Thymus (tissue), 11 donors: ENCODE data around the gene P2RY11. TPM values are rescaled to one million over a fixed set of nuclear protein-coding genes. Genes with fewer than 3 reads are reported as not detected.

Source experiments
- DNase-seq, 9 donors: peaks; one replicate each; pipeline ENCODE4 v3.0.0-alpha.2; 2013; ENCODE audit warnings: low spot score in 9 of 9, low read depth in 6 of 9, missing footprints in 1 of 9
- H3K27ac ChIP-seq, 2 donors: one replicate each; pipeline ENCODE4 v1.5.1; 2013; ENCODE audit warnings: control low read depth in 1 of 2, low read depth in 1 of 2, low read length in 1 of 2, mild to moderate bottlenecking in 1 of 2, moderate library complexity in 1 of 2
- H3K27me3 ChIP-seq, 2 donors: one replicate each; pipeline ENCODE4 v1.5.1; 2013; ENCODE audit warnings: low read length in 1 of 2; ENCODE audit not compliant: control insufficient read depth in 2 of 2, insufficient read depth in 1 of 2
- H3K36me3 ChIP-seq, 2 donors: one replicate each; pipeline ENCODE4 v1.5.1; 2013; ENCODE audit warnings: low read length in 1 of 2, mild to moderate bottlenecking in 1 of 2, moderate library complexity in 1 of 2; ENCODE audit not compliant: control insufficient read depth in 2 of 2, insufficient read depth in 2 of 2
- H3K4me1 ChIP-seq, 2 donors: one replicate each; pipeline ENCODE4 v1.5.1; 2013; ENCODE audit warnings: low read length in 2 of 2; ENCODE audit not compliant: control insufficient read depth in 2 of 2, insufficient read depth in 2 of 2
- H3K4me3 ChIP-seq, 2 donors: one replicate each; pipeline ENCODE4 v1.5.1; 2013; ENCODE audit warnings: low read length in 2 of 2, control low read depth in 1 of 2, mild to moderate bottlenecking in 1 of 2
- H3K9me3 ChIP-seq, 2 donors: one replicate each; pipeline ENCODE4 v1.5.1; 2013; ENCODE audit warnings: low read length in 1 of 2, mild to moderate bottlenecking in 1 of 2; ENCODE audit not compliant: control insufficient read depth in 2 of 2, insufficient read depth in 1 of 2
- WGBS: extraction: QIAGEN DNeasy Blood & Tissue Kit; methylation state at CpG from one replicate; pipeline ENCODE4 v1.1.7; 2013; 5-methylcytosine and 5-hydroxymethylcytosine counted together
- polyA plus RNA-seq: library from polyadenylated mRNA; stranded (reverse); fragments of 200-250 nt; gene quantifications from one replicate; pipeline ENCODE4 v1.2.3, GENCODE V29; 2013
- total RNA-seq: library from RNA; stranded (reverse); fragments of 120-200 nt; gene quantifications from one replicate; pipeline ENCODE4 v1.2.4, GENCODE V29; 2013
- donor health status: healthy.

P2RY11 gene
- total and polyA plus RNA-seq, 2 donors = 5.6 to 14.5 TPM

- WGBS = 96% methylated on average over 44 of the region's 44 CpGs
- H3K9me3 ChIP-seq = no peaks in the 10 kb centered on the region
- H3K36me3 ChIP-seq = peaks cover 57 to 70% of the 10 kb centered on the region in 2 donors
- H3K27me3 ChIP-seq = no peaks in the 10 kb centered on the region
- no peak overlapping the region for H3K27ac ChIP-seq
- peaks cover 20 to 25% of the 10 kb centered on the region in 2 donors for H3K4me1 ChIP-seq
- no peak overlapping the region for H3K4me3 ChIP-seq
- no peak for DNase-seq
Measured at GRCh38 chr19:10110076-10110971, 1.2 kb upstream of the P2RY11 start.

- H3K4me3 ChIP-seq = no peak overlapping the region
- 95% methylated on average over 19 of the region's 19 CpGs for WGBS
- no peaks in the 10 kb centered on the region for H3K9me3 ChIP-seq
- H3K27ac ChIP-seq = no peak overlapping the region
- H3K4me1 ChIP-seq = peaks cover 14 to 19% of the 10 kb centered on the region in 2 donors
- no peaks in the 10 kb centered on the region for H3K27me3 ChIP-seq
- H3K36me3 ChIP-seq = peaks cover 63 to 76% of the 10 kb centered on the region in 2 donors
- DNase-seq = no peak
Measured at GRCh38 chr19:10110972-10111317, 548 bp upstream of the P2RY11 start.

- H3K4me3 ChIP-seq = no peak overlapping the region
- peaks cover 75 to 87% of the 10 kb centered on the region in 2 donors for H3K36me3 ChIP-seq
- WGBS = 87% methylated on average over 23 of the region's 23 CpGs
- no peaks in the 10 kb centered on the region for H3K27me3 ChIP-seq
- no peaks in the 10 kb centered on the region for H3K9me3 ChIP-seq
- DNase-seq = no peak
- peak overlapping the region in 1 of 2 donors; percentile 56 for H3K27ac ChIP-seq
- H3K4me1 ChIP-seq = peaks cover 7 to 10% of the 10 kb centered on the region in 2 donors
Measured at GRCh38 chr19:10112037-10112761, 706 bp downstream of the P2RY11 start.

- Histone ChIP-seq H3K4me3 (no peak overlapping the region), H3K36me3 (peaks cover 73 to 87% of the 10 kb centered on the region in 2 donors)
Measured at GRCh38 chr19:10112895-10113591, 1.6 kb downstream of the P2RY11 start.

GRCh38 chr19:10113592-10113963 lies 2.1 kb downstream of the P2RY11 start:
- H3K9me3 ChIP-seq = no peaks in the 10 kb centered on the region
- no peaks in the 10 kb centered on the region for H3K27me3 ChIP-seq
- peaks cover 69 to 84% of the 10 kb centered on the region in 2 donors for H3K36me3 ChIP-seq
- H3K4me3 ChIP-seq = no peak overlapping the region
- DNase-seq = no peak
- H3K27ac ChIP-seq = no peak overlapping the region
- H3K4me1 ChIP-seq = peaks cover 6 to 7% of the 10 kb centered on the region in 2 donors
- WGBS = 85% methylated on average over 19 of the region's 19 CpGs

More at GRCh38 chr19:10112895-10113591, 1.6 kb downstream of the P2RY11 start:
- H3K9me3 ChIP-seq = no peaks in the 10 kb centered on the region
- H3K27ac ChIP-seq = peak overlapping the region; percentile 7 to 38
- peak in 2 of 9 donors; percentile 53 to 57 for DNase-seq
- no peaks in the 10 kb centered on the region for H3K27me3 ChIP-seq
- 36% methylated on average over 25 of the region's 25 CpGs for WGBS
- peaks cover 5 to 6% of the 10 kb centered on the region in 2 donors for H3K4me1 ChIP-seq

- Histone ChIP-seq H3K9me3 (no peaks in the 10 kb centered on the region), H3K4me1 (peaks cover 12% of the 10 kb centered on the region in 2 donors), H3K4me3 (no peak overlapping the region), H3K27ac (no peak overlapping the region), H3K36me3 (peaks cover 70 to 82% of the 10 kb centered on the region in 2 donors), H3K27me3 (no peaks in the 10 kb centered on the region)
- 96% methylated on average over 43 of the region's 43 CpGs for WGBS
- no peak for DNase-seq
Measured at GRCh38 chr19:10113964-10114650, 2.6 kb downstream of the P2RY11 start.

- Histone ChIP-seq H3K9me3 (no peaks in the 10 kb centered on the region), H3K4me1 (peaks cover 14% of the 10 kb centered on the region in 2 donors), H3K36me3 (peaks cover 65 to 74% of the 10 kb centered on the region in 2 donors), H3K27ac (no peak overlapping the region), H3K27me3 (no peaks in the 10 kb centered on the region), H3K4me3 (no peak overlapping the region)
- WGBS = 95% methylated on average over 26 of the region's 26 CpGs
- no peak for DNase-seq
Measured at GRCh38 chr19:10114651-10115391, 3.3 kb downstream of the P2RY11 start.

GRCh38 chr19:10115392-10116084 lies 4.0 kb downstream of the P2RY11 start:
- Histone ChIP-seq H3K4me3 (no peak overlapping the region), H3K4me1 (peaks cover 14 to 16% of the 10 kb centered on the region in 2 donors), H3K27ac (no peak overlapping the region), H3K36me3 (peaks cover 58 to 67% of the 10 kb centered on the region in 2 donors), H3K9me3 (no peaks in the 10 kb centered on the region), H3K27me3 (no peaks in the 10 kb centered on the region)
- no peak for DNase-seq
- 97% methylated on average over 45 of the region's 45 CpGs for WGBS
